Activated T-cell treated with anti-CD3 and anti-CD28 coated beads, Interleukin-2, amount 50 U/mL, for 4 hours (primary cell): ENCODE results near the gene CD6. TPM values are rescaled to one million over a fixed set of nuclear protein-coding genes. Genes with fewer than 3 reads are reported as not detected.

Experiments
- ATAC-seq, 2 donors: fragments of 200-7000 bp; cut with Tn5 transposase; one replicate each; pipeline ENCODE4 v1.10.0; 2021
- DNase-seq: peaks from one replicate; pipeline ENCODE4 v3.0.0-alpha.2; 2020
- H3K27me3 Mint-ChIP-seq: one replicate; pipeline ENCODE4 v1.8.0; 2021; ENCODE audit warnings: low read depth, mixed read lengths
- H3K36me3 Mint-ChIP-seq: one replicate; pipeline ENCODE4 v1.8.0; 2022; ENCODE audit warnings: mixed read lengths; ENCODE audit not compliant: insufficient read depth
- H3K4me1 Mint-ChIP-seq: one replicate; pipeline ENCODE4 v1.8.0; 2021; ENCODE audit warnings: low read depth, mixed read lengths
- H3K4me3 Mint-ChIP-seq: one replicate; pipeline ENCODE4 v1.8.0; 2021; ENCODE audit warnings: mild to moderate bottlenecking, moderate library complexity, mixed read lengths
- H3K9me3 Mint-ChIP-seq: one replicate; pipeline ENCODE4 v1.8.0; 2021; ENCODE audit warnings: mixed read lengths
- total RNA-seq, 3 donors: library from RNA; stranded (reverse); gene quantifications; one replicate each; pipeline ENCODE4 v1.2.1, GENCODE V29; 2021

Gene CD6
- total RNA-seq, 3 donors from 2014 or later: 638 to 711 (median 642) TPM

- Mint-ChIP-seq H3K9me3 (no peaks in the 10 kb centered on the region), H3K36me3 (peaks cover 53% of the 10 kb centered on the region), H3K4me1 (peaks cover 41% of the 10 kb centered on the region), H3K4me3 (no peak overlapping the region), H3K27me3 (no peaks in the 10 kb centered on the region)
- no peak for DNase-seq
- ATAC-seq: no peak
Measured at GRCh38 chr11:61010466-61011228, 39.2 kb downstream of the CD6 start.

- ATAC-seq: no peak
- H3K4me1 Mint-ChIP-seq: peaks cover 37% of the 10 kb centered on the region
- no peaks in the 10 kb centered on the region for H3K9me3 Mint-ChIP-seq
- H3K27me3 Mint-ChIP-seq: no peaks in the 10 kb centered on the region
- no peak for DNase-seq
- no peak overlapping the region for H3K4me3 Mint-ChIP-seq
- H3K36me3 Mint-ChIP-seq: peaks cover 56% of the 10 kb centered on the region
Measured at GRCh38 chr11:61011229-61011870, 39.9 kb downstream of the CD6 start.

GRCh38 chr11:61011950-61012736, 40.7 kb downstream of the CD6 start:
- Mint-ChIP-seq H3K36me3 (peaks cover 53% of the 10 kb centered on the region), H3K4me1 (peaks cover 31% of the 10 kb centered on the region), H3K9me3 (no peaks in the 10 kb centered on the region), H3K4me3 (no peak overlapping the region), H3K27me3 (no peaks in the 10 kb centered on the region)
- ATAC-seq (no peak), DNase-seq (no peak)

GRCh38 chr11:61012737-61013215, 41.3 kb downstream of the CD6 start:
- Mint-ChIP-seq H3K4me1 (peaks cover 31% of the 10 kb centered on the region), H3K27me3 (no peaks in the 10 kb centered on the region), H3K9me3 (no peaks in the 10 kb centered on the region), H3K4me3 (no peak overlapping the region), H3K36me3 (peaks cover 55% of the 10 kb centered on the region)
- no peak for DNase-seq
- no peak for ATAC-seq

- Mint-ChIP-seq H3K36me3 (peaks cover 54% of the 10 kb centered on the region), H3K9me3 (no peaks in the 10 kb centered on the region), H3K27me3 (no peaks in the 10 kb centered on the region), H3K4me3 (no peak overlapping the region), H3K4me1 (peaks cover 48% of the 10 kb centered on the region)
- DNase-seq (no peak), ATAC-seq (no peak)
Measured at GRCh38 chr11:61018059-61018458, 46.6 kb downstream of the CD6 start.

GRCh38 chr11:61019037-61019831, 47.8 kb downstream of the CD6 start:
- H3K9me3 Mint-ChIP-seq: no peaks in the 10 kb centered on the region
- peaks cover 45% of the 10 kb centered on the region for H3K36me3 Mint-ChIP-seq
- peaks cover 57% of the 10 kb centered on the region for H3K4me1 Mint-ChIP-seq
- no peak overlapping the region for H3K4me3 Mint-ChIP-seq
- DNase-seq (no peak), ATAC-seq (no peak)
- no peaks in the 10 kb centered on the region for H3K27me3 Mint-ChIP-seq

- Mint-ChIP-seq H3K4me1 (peaks cover 63% of the 10 kb centered on the region), H3K27me3 (no peaks in the 10 kb centered on the region), H3K36me3 (peaks cover 46% of the 10 kb centered on the region), H3K9me3 (no peaks in the 10 kb centered on the region), H3K4me3 (no peak overlapping the region)
- ATAC-seq (no peak), DNase-seq (no peak)
Measured at GRCh38 chr11:61019832-61020405, 48.4 kb downstream of the CD6 start.

GRCh38 chr11:61020551-61021235, 49.2 kb downstream of the CD6 start:
- Mint-ChIP-seq H3K36me3 (peaks cover 45% of the 10 kb centered on the region), H3K4me3 (peak overlapping the region; percentile 68), H3K4me1 (peaks cover 71% of the 10 kb centered on the region), H3K27me3 (no peaks in the 10 kb centered on the region), H3K9me3 (no peaks in the 10 kb centered on the region)
- no peak for ATAC-seq
- DNase-seq: no peak

GRCh38 chr11:61021661-61022212, 50.3 kb downstream of the CD6 start:
- Mint-ChIP-seq H3K36me3 (peaks cover 36% of the 10 kb centered on the region), H3K4me1 (peaks cover 77% of the 10 kb centered on the region), H3K4me3 (peak overlapping the region; percentile 68), H3K27me3 (no peaks in the 10 kb centered on the region), H3K9me3 (no peaks in the 10 kb centered on the region)
- DNase-seq (peak; percentile 90), ATAC-seq (peak; percentile 41 to 47)

GRCh38 chr11:61022311-61023085, 51.0 kb downstream of the CD6 start:
- peak overlapping the region; percentile 68 for H3K4me3 Mint-ChIP-seq
- peak; percentile 41 for DNase-seq
- peaks cover 35% of the 10 kb centered on the region for H3K36me3 Mint-ChIP-seq
- ATAC-seq: peak; percentile 4 to 6
- H3K4me1 Mint-ChIP-seq: peaks cover 81% of the 10 kb centered on the region
- no peaks in the 10 kb centered on the region for H3K27me3 Mint-ChIP-seq
- no peaks in the 10 kb centered on the region for H3K9me3 Mint-ChIP-seq

GRCh38 chr11:61023086-61023965, 51.8 kb downstream of the CD6 start:
- Mint-ChIP-seq H3K9me3 (no peaks in the 10 kb centered on the region), H3K36me3 (peaks cover 32% of the 10 kb centered on the region), H3K27me3 (no peaks in the 10 kb centered on the region), H3K4me1 (peaks cover 84% of the 10 kb centered on the region), H3K4me3 (peak overlapping the region; percentile 69)
- DNase-seq: peak; percentile 67
- ATAC-seq: peak; percentile 30 to 42

- peaks cover 86% of the 10 kb centered on the region for H3K4me1 Mint-ChIP-seq
- peak overlapping the region; percentile 69 for H3K4me3 Mint-ChIP-seq
- DNase-seq: no peak
- no peaks in the 10 kb centered on the region for H3K27me3 Mint-ChIP-seq
- H3K9me3 Mint-ChIP-seq: no peaks in the 10 kb centered on the region
- peaks cover 28% of the 10 kb centered on the region for H3K36me3 Mint-ChIP-seq
- ATAC-seq: no peak
Measured at GRCh38 chr11:61023966-61024295, 52.5 kb downstream of the CD6 start.
